HG02970 (cell line): ENCODE data around the gene ISYNA1.

Experiments
- ATAC-seq: cut with Tn5 transposase; IDR thresholded peaks from one replicate; pipeline ENCODE4 v1.9.1; 2021; ENCODE audit warnings: mild to moderate bottlenecking, moderate library complexity, moderate number of reproducible peaks; ENCODE audit not compliant: unreplicated experiment, low FRiP score

The ISYNA1 gene

GRCh38 chr19:18433015-18433691 lies 4.8 kb downstream of the ISYNA1 start:
- no peak for ATAC-seq

DNA sequence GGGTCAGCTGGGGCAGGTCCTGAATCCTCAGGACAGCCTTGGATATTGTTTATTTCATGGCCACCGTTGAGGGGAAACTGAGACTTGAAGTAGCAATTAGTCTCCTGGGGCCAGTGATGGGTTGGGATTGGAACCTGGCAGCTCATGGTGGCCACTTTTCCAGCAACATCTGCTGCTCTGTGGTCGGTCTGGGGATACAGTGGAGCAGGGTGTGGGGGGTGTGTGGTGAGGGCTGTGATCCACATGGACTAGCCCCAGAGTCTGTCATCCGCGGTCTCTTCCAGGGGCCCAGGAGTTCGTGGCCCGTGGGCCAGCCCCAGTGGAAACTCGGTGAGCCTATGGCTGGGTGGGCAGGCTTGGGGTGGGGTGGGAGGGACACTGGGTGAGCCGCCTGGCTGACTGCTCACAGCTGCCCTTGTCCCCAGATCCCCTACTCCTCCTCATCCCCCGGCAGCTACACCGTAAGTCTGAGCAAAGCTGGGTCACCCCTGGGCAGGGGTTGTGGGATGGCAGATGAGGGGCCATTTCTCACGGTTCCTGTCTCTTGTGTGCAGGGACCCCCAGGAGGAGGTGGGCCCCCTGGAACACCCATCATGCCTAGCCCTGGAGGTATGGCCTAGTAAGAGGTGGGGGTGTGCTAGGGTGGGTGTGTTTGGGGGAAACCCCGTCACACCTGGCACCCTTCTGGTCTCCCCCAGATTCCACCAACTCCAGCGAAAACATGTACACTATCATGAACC lies 5.5 kb downstream of the ISYNA1 start:
- ATAC-seq = no peak

- ATAC-seq = no peak
These were observed 6.4 kb downstream of the ISYNA1 start for GRCh38 chr19:18431351-18432197.

GRCh38 chr19:18430417-18431144 lies 7.4 kb downstream of the ISYNA1 start:
- no peak for ATAC-seq

DNA sequence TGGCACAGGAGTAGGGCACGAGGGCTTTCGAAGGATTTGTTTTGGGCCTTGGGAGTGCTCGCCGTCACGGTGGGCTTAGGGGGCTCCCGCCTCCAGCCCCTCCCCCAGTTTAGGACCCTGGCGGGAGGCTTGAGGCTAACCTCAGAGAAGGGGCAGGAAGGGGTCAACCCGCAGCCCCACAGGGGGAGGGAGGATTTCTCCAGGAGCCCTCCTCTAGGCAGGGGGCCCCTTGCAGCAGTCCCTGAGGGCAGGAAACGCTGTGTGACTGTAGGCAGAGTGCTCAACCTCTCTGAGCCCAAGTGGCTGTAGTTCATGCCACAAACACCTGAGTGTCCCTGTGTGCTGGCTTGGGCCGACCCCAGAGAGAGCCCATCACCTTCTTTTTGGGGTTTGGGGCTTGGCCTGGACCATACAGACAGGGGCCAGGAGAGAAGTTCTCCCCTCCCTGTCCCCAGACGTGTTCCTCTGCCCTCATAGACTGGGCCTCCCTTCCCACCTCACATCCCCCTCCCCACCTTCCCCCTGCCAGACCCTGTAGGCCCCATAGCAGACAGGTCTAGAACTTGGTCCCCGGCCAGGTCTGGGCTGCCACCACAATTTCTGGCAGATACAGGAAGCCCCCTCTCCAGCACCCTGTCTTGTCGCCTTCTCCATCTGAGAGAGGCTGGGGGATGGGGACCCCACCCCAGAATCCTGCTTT lies 8.1 kb downstream of the ISYNA1 start:
- ATAC-seq = no peak

GRCh38 chr19:18428787-18429674 lies 8.9 kb downstream of the ISYNA1 start:
- peak; percentile 48 for ATAC-seq

- no peak for ATAC-seq
These were observed 9.7 kb downstream of the ISYNA1 start for GRCh38 chr19:18428173-18428786.

GRCh38 chr19:18427743-18428113 lies 10.2 kb downstream of the ISYNA1 start:
- no peak for ATAC-seq

GRCh38 chr19:18427080-18427742 lies 10.7 kb downstream of the ISYNA1 start:
- no peak for ATAC-seq

- ATAC-seq = no peak
These were observed 11.5 kb downstream of the ISYNA1 start for GRCh38 chr19:18426416-18426767.

DNA sequence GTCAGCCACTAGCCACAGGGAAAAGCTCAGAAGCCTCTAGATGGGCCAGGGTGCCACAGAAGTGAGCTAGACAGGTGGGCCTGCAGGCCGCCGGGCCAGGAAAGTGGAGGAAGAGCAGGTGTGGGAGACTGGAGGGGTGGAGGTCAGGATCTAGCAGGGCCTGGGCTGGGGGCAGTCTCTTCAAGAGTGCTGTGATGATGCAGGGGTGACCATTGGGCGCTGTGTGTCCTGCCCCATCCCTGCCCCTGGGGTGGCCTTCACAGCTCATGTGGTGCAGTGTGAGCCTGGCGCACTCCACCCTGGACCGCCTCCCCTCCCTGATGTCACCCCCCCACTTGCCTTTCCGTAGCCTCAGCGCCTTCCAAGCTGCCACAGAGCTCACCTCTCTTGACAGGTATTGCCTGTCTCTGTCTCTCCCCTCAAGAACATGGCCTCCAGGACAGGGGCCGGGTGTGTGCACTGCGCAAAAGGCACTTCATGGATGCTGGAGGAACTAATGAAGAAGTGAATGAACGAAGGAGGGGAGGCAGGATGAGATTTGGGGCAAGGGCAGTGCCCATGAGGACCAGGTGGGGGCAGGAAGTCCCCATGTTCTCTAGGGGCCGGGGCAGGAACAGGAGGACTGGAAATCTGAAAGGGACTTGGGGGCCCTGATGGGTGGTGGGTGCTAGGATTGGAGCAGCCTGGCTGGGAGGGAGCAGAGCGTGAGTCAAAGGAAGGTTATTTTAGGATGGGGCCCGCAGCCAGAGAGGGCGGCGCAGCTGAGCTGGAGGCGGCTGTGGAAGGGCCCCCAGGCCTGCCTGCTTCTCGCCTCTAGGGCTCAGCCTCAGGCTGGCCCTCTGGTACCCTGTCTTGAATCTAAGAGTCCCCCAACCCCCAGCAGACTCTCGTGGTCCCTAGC lies 12.2 kb downstream of the ISYNA1 start:
- ATAC-seq = no peak

GRCh38 chr19:18424890-18425514 lies 12.9 kb downstream of the ISYNA1 start:
- no peak for ATAC-seq

- no peak for ATAC-seq
These were observed 13.6 kb downstream of the ISYNA1 start for GRCh38 chr19:18424122-18424889.

DNA sequence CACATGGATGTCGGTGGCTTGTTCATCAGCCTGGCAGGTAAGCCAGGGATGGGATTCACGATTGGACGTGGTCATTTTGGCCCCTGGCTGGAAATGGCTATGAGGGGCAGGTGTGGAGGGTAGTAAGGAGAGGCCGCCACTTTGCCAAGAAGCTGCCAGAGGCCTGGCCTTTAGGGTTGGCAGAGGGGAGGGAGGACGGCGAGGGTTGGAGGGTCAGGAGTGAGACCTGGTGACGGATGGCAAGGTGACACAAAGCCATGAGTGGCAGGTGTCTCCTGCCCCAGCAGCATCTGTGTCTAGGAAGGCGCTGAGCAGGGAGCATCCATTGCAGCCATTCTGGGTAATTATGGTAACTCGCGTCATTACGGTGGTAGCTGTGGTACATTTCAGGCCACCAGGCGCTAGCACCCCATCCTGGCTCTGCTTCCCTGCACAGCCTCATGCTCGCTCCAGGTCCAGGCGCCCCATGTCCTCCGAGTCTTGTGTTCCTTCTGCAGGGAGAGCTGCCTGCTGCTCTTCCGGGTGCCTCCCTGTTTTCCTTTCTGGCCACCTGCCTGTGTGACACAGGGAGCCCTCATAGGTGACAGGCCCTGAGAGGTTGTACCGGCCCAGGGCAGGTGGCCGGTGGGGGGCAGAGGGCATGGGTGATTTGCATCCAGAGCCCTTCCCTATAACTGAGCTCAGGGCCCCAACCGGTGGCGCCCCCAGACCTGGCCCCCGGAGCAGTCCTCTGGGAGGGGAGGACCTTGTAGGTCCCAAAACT lies 14.5 kb downstream of the ISYNA1 start:
- no peak for ATAC-seq

GRCh38 chr19:18422530-18423191 lies 15.3 kb downstream of the ISYNA1 start:
- no peak for ATAC-seq
